NT2/D1 (cell line): ENCODE results near the gene GNAI1.

Experiments used
- SUZ12 ChIP-seq: IDR thresholded peaks from 2 replicates; pipeline ENCODE4 v1.6.1; 2011; ENCODE audit not compliant: insufficient read length, insufficient read depth; ENCODE audit errors: extremely low read depth
- YY1 ChIP-seq: IDR thresholded peaks from 2 replicates; pipeline ENCODE4 v1.6.1; 2011; ENCODE audit not compliant: insufficient read length, insufficient read depth

DNA sequence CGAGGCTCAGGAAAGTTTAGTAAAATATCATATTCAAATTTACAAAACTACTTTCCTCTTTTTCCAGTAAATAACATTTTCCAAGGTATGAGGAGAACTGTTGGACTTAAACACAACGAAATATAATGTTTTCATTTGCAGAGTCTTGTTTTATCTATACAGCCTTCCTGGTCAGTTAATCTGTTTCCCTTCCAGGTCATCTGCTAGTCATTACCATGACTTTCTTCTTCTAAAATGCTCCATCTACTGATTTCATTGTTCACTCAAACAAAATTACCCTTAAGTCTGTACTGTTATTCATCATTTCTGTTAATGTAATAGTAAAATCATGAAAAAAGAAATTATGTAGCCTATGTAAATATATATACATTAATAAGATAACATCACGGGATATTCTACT lies 69.8 kb downstream of the GNAI1 start:
- TF ChIP-seq YY1 (no peak), SUZ12 (no peak)
